PC-3 (cell line): Measurements from ENCODE around the gene KAZN.

ENCODE experiments used
- CTCF ChIP-seq: fragments of 300-600 bp; sonication (generic); conservative IDR thresholded peaks from 2 replicates; pipeline ENCODE4 v1.5.1; 2017; ENCODE audit warnings: antibody characterized with exemption, low read depth, mild to moderate bottlenecking, low read length
- EZH2phosphoT487 ChIP-seq: fragments of 300-600 bp; sonication (generic); IDR thresholded peaks from 2 replicates; pipeline ENCODE4 v1.6.1; 2018; ENCODE audit warnings: mild to moderate bottlenecking, antibody characterized with exemption, low read length, borderline replicate concordance

DNA sequence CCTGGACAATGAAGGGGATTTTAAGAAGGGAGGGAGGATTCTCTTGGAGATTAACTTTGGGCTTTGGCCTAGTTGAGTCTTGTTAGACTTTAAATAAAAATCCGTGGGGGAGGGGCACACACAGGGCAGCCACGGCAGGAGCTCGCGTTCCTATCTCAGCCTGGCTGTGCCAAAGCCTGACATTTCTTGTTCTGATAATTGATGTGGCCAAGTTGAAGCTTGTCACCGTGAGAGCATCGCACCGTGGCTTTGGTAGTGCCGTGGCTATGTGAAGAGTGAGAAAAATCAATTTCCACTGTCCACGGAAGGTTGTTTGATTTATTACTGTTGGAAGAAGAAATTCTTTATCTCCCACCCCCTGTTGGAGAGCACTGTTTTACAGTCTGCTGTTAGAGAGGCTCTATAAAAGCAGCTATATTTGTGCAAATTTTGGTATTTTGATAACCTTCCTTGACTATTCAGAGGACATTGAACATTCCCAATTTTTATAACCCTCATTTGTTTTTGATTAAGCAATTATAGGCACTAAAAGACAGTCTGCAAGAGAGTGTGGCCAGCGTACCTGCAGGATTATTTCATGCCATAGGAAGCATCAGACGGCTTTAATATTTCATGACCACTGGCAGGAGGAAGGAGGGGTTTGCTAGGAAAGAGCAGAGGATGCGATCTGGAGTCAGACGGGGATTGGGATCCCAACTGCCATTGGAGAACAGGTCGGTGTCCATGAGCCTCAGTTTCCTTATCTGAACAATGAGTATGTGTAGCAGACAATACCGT is 160.7 kb downstream of the KAZN start:
- TF ChIP-seq CTCF (no peak), EZH2phosphoT487 (no peak)
